Activated CD4-positive, alpha-beta T cell treated with anti-CD3 and anti-CD28 coated beads, Interleukin-2, amount 10 ng/mL, durations not matched to agents 7 days and 5 days (primary cell): ENCODE measurements around the gene FHIT. TPM values are rescaled to one million over a fixed set of nuclear protein-coding genes. Genes with fewer than 3 reads are reported as not detected.

Experiments used
- CTCF ChIA-PET: fragments of 350-600 bp; sonication (Branson Sonifier 250); formaldehyde crosslinking; loops from one replicate; lab custom pipeline; 2021; ENCODE audit warnings: antibody characterized with exemption; lab: Charles Lee
- POLR2A ChIA-PET: fragments of 350-600 bp; sonication (Branson Sonifier 250); formaldehyde crosslinking; loops from one replicate; lab custom pipeline; 2021; ENCODE audit warnings: antibody characterized with exemption; lab: Charles Lee
- DNase-seq: peaks from one replicate; pipeline ENCODE4 v3.0.0-alpha.2; 2020
- H3K27ac Mint-ChIP-seq: one replicate; pipeline ENCODE4 v1.8.0; 2021; ENCODE audit warnings: mild to moderate bottlenecking, moderate library complexity, mixed read lengths
- H3K27me3 Mint-ChIP-seq: one replicate; pipeline ENCODE4 v1.8.0; 2021; ENCODE audit warnings: mixed read lengths
- H3K36me3 Mint-ChIP-seq: one replicate; pipeline ENCODE4 v1.8.0; 2021; ENCODE audit warnings: low read depth, mixed read lengths
- H3K4me1 Mint-ChIP-seq: one replicate; pipeline ENCODE4 v1.8.0; 2021; ENCODE audit warnings: mixed read lengths
- H3K4me3 Mint-ChIP-seq: one replicate; pipeline ENCODE4 v1.8.0; 2021; ENCODE audit warnings: mild to moderate bottlenecking, moderate library complexity, mixed read lengths
- H3K9me3 Mint-ChIP-seq: one replicate; pipeline ENCODE4 v1.8.0; 2021; ENCODE audit warnings: mixed read lengths
- total RNA-seq, 2 experiments: library from RNA; stranded (reverse); gene quantifications; one replicate each; pipeline ENCODE4 v1.2.3, GENCODE V29; 2021

FHIT gene
- total RNA-seq, 2 experiments from 2014 or later: 39.4 to 41.2 TPM

DNA sequence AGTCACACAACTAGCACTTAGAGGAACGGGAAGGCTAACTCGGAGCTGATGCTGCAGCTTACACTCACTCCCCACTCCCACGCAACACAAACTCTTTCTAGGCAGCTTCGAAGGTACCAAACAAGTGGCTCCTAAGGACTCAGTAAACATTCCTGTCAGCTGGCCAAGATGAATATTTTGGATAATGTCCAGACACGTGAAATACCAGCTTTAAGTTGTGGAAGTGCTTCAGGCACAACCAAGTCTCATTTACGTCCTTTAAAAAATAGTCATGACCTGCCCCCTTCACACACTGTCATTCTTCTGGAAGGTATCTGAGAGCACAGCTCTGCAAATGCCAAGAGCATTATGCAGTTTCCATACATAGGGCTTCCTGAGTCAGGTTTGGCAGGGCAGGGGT, 1195.5 kb downstream of the FHIT start:
- no peak for DNase-seq

DNA sequence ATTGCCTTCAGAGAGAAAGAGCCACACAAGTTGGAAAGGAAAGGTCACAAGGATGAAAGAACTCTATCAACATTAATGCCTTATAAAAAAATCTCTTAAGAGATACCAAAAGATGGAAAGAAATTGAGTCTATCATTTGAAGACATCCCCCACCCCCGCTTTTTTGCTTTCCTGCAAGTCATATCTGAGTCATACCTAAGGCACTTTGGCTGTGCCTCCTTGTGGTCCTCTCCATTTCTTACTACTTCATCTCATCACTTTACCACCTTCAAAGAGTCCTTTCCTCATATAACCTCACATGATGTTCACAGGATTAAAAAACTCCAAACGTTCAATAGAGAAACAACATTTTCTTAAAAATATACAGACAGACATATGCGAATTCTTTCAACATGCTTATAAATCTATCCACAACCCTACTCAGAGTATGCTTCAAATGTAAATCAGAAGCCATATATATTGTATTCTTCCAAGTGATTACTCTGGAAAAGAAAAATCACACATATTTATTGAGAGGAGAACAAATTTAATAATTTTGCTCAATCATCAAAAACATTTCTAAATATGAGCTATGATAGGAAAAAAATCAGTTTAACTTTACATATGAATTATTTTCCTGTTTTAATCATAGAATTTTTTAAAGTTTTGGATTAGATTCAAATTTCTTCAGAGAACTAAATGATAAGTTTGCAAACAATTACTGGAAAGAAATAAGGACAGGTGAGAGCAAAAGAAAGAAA, 1197.6 kb downstream of the FHIT start:
- DNase-seq: peak; percentile 19
- POLR2A ChIA-PET: interaction anchor here (0.6 kb wide), 1 partner anchor 148 kb away, joined by 13 read pairs; no protein-coding TSS in a partner anchor
- peaks cover 74% of the 10 kb centered on the region for H3K36me3 Mint-ChIP-seq
- no peak overlapping the region for H3K4me3 Mint-ChIP-seq
- peaks cover 43% of the 10 kb centered on the region for H3K9me3 Mint-ChIP-seq
- H3K27ac Mint-ChIP-seq: peak overlapping the region; percentile 90
- peaks cover 86% of the 10 kb centered on the region for H3K4me1 Mint-ChIP-seq
- H3K27me3 Mint-ChIP-seq: no peaks in the 10 kb centered on the region
- CTCF ChIA-PET: interaction anchor here (1.0 kb wide), 1 partner anchor 9 kb away, joined by 4 read pairs; no protein-coding TSS in a partner anchor

More for the DNA sequence above, 1195.5 kb downstream of the FHIT start:
- Mint-ChIP-seq H3K4me1 (peaks cover 81% of the 10 kb centered on the region), H3K27ac (peak overlapping the region; percentile 90), H3K27me3 (no peaks in the 10 kb centered on the region), H3K4me3 (peak overlapping the region; percentile 40), H3K36me3 (peaks cover 83% of the 10 kb centered on the region), H3K9me3 (peaks cover 45% of the 10 kb centered on the region)
- ChIA-PET CTCF (interaction anchor here (1.0 to 2.0 kb wide), 2 partner anchors 17 to 147 kb away, joined by 3 to 5 read pairs; no protein-coding TSS in a partner anchor), POLR2A (interaction anchor here (0.6 kb wide), 1 partner anchor 32 kb away, joined by 4 read pairs; no protein-coding TSS in a partner anchor)

- no peaks in the 10 kb centered on the region for H3K27me3 Mint-ChIP-seq
- peaks cover 49% of the 10 kb centered on the region for H3K9me3 Mint-ChIP-seq
- peak; percentile 75 for DNase-seq
- peak overlapping the region; percentile 96 for H3K27ac Mint-ChIP-seq
- H3K36me3 Mint-ChIP-seq: peaks cover 78% of the 10 kb centered on the region
- H3K4me3 Mint-ChIP-seq: peak overlapping the region; percentile 44
- peaks cover 83% of the 10 kb centered on the region for H3K4me1 Mint-ChIP-seq
- ChIA-PET CTCF (interaction anchor here (0.8 to 1.7 kb wide), 3 partner anchors 10 to 38 kb away, joined by 3 to 6 read pairs (median 4); no protein-coding TSS in a partner anchor), POLR2A (interaction anchor here (0.6 kb wide), 1 partner anchor 30 kb away, joined by 4 read pairs; no protein-coding TSS in a partner anchor)
These were observed 1202.8 kb downstream of the FHIT start for GRCh38 chr3:60048447-60048848.

GRCh38 chr3:60047426-60048200, 1203.6 kb downstream of the FHIT start:
- peaks cover 76% of the 10 kb centered on the region for H3K36me3 Mint-ChIP-seq
- ChIA-PET CTCF (interaction anchor here (0.8 to 1.7 kb wide), 2 partner anchors 10 to 37 kb away, joined by 3 to 6 read pairs; no protein-coding TSS in a partner anchor), POLR2A (no interaction called here)
- peaks cover 44% of the 10 kb centered on the region for H3K9me3 Mint-ChIP-seq
- peak overlapping the region; percentile 44 for H3K4me3 Mint-ChIP-seq
- peak overlapping the region; percentile 96 for H3K27ac Mint-ChIP-seq
- peak; percentile 36 for DNase-seq
- H3K4me1 Mint-ChIP-seq: peaks cover 77% of the 10 kb centered on the region
- H3K27me3 Mint-ChIP-seq: no peaks in the 10 kb centered on the region

- Mint-ChIP-seq H3K4me3 (no peak overlapping the region), H3K4me1 (peaks cover 65% of the 10 kb centered on the region), H3K27me3 (no peaks in the 10 kb centered on the region), H3K27ac (peak overlapping the region; percentile 58), H3K36me3 (peaks cover 76% of the 10 kb centered on the region), H3K9me3 (peaks cover 44% of the 10 kb centered on the region)
- DNase-seq: no peak
- POLR2A ChIA-PET: no interaction called here
- CTCF ChIA-PET: interaction anchor here (0.9 to 1.1 kb wide), 3 partner anchors 14 to 37 kb away, joined by 3 to 4 read pairs (median 3); no protein-coding TSS in a partner anchor
These were observed 1205.0 kb downstream of the FHIT start for GRCh38 chr3:60046210-60046609.

DNA sequence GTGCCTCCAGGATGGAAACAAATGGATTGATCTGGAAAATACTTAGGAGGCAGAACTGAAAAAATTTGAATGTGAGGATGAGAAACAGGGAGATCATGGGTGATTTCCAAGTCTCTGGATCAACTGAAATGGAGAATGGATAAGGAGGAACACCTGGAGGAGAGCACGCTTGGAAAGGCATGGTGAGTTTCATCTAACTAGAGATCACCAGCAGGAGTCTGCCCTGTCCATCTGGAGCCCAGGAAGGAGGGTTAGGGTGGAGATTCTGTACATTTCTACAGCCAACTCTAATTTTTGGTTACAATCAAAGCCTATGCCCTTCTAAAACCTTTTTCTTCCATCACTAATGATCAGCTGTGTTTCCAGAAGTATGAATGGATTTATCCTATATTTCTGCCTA, 1205.6 kb downstream of the FHIT start:
- H3K4me1 Mint-ChIP-seq: peaks cover 59% of the 10 kb centered on the region
- ChIA-PET CTCF (interaction anchor here (0.9 to 1.1 kb wide), 2 partner anchors 19 to 36 kb away, joined by 3 to 4 read pairs; no protein-coding TSS in a partner anchor), POLR2A (no interaction called here)
- peaks cover 75% of the 10 kb centered on the region for H3K36me3 Mint-ChIP-seq
- no peak for DNase-seq
- peaks cover 44% of the 10 kb centered on the region for H3K9me3 Mint-ChIP-seq
- no peak overlapping the region for H3K4me3 Mint-ChIP-seq
- no peak overlapping the region for H3K27ac Mint-ChIP-seq
- H3K27me3 Mint-ChIP-seq: no peaks in the 10 kb centered on the region

GRCh38 chr3:60036803-60037202, 1214.4 kb downstream of the FHIT start:
- Mint-ChIP-seq H3K27me3 (no peaks in the 10 kb centered on the region), H3K9me3 (peaks cover 29% of the 10 kb centered on the region), H3K4me3 (no peak overlapping the region), H3K36me3 (peaks cover 63% of the 10 kb centered on the region), H3K27ac (no peak overlapping the region), H3K4me1 (peaks cover 20% of the 10 kb centered on the region)
- ChIA-PET POLR2A (interaction anchor here (0.6 kb wide), 1 partner anchor 42 kb away, joined by 7 read pairs; no protein-coding TSS in a partner anchor), CTCF (interaction anchor here (0.7 kb wide), 1 partner anchor 327 kb away, joined by 6 read pairs; no protein-coding TSS in a partner anchor)
- no peak for DNase-seq

DNA sequence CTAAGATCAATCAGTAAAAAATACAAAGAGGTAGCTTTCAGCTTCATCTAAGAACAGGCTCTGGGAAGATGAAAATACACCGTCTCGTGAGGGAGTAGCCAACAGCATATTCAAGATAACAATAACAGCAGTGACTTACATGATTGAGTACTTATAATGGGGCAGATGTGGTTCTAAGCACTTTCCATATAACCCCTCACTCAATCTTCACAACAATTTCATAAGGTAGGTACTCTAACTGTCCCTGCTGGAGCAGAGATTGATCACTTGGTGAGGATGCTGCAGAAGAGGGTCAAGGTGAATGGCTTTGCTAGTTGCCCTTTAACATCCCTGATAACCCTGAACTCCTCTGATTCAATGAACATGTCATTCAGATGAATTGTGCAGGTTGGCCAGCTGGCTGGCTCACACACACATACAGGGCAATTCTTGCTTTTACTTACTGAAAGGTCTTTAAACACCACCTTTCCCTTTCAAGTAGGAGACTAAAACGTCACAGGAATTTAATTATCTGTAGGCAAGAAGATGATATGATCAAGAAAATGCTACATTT, 1217.3 kb downstream of the FHIT start:
- POLR2A ChIA-PET: no interaction called here
- no peak overlapping the region for H3K27ac Mint-ChIP-seq
- no peak for DNase-seq
- CTCF ChIA-PET: interaction anchor here (0.6 to 1.0 kb wide), 2 partner anchors 14 to 1039 kb away, joined by 4 read pairs; no protein-coding TSS in a partner anchor
- H3K9me3 Mint-ChIP-seq: peaks cover 17% of the 10 kb centered on the region
- peaks cover 61% of the 10 kb centered on the region for H3K36me3 Mint-ChIP-seq
- no peak overlapping the region for H3K4me3 Mint-ChIP-seq
- H3K27me3 Mint-ChIP-seq: no peaks in the 10 kb centered on the region
- peaks cover 30% of the 10 kb centered on the region for H3K4me1 Mint-ChIP-seq

DNA sequence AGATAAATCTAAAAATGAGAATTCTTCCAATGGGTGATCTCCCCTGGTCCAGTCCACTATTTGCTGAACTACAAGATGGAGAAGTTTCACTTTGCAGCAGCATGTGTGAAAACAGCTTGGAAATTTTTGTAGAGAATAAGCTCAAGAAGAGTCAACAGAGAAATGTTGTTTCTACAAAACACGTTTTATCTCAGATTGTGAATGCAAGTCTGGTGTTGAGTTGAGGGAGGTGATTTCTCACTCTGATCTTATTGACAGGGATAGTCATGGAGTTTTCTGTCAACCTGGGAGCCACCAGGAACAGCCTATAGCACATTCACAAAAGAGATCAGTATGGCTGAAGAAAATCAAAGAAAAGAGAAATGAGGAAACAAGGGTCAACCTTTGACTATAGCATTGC, 1220.3 kb downstream of the FHIT start:
- Mint-ChIP-seq H3K9me3 (peaks cover 12% of the 10 kb centered on the region), H3K4me3 (no peak overlapping the region), H3K27ac (no peak overlapping the region), H3K4me1 (peaks cover 43% of the 10 kb centered on the region), H3K27me3 (no peaks in the 10 kb centered on the region), H3K36me3 (peaks cover 62% of the 10 kb centered on the region)
- CTCF ChIA-PET: interaction anchor here (2.1 kb wide), 1 partner anchor 21 kb away, joined by 7 read pairs; no protein-coding TSS in a partner anchor
- no peak for DNase-seq
- POLR2A ChIA-PET: no interaction called here

DNA sequence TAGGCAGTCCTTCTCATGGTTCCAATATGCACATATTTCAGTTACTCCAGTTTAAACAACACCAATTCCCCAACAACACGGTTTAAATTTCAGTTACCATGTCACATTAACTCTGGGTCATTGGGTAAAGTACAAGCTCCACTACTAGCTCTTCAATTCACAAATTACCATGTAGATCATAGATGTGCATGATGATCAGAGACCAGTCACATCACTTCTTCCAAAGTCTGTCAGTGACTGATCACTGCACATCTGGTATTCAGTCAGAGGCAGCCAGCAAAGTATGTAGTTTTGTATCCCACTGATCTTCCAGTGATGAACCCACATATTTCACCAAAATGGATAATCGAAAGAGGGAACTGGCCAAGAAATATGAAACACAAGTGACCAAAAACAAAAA, 1223.0 kb downstream of the FHIT start:
- Mint-ChIP-seq H3K36me3 (peaks cover 62% of the 10 kb centered on the region), H3K27ac (no peak overlapping the region), H3K4me1 (peaks cover 57% of the 10 kb centered on the region), H3K9me3 (peaks cover 11% of the 10 kb centered on the region), H3K27me3 (no peaks in the 10 kb centered on the region), H3K4me3 (no peak overlapping the region)
- no peak for DNase-seq
- ChIA-PET POLR2A (interaction anchor here (0.5 kb wide), 1 partner anchor 17 kb away, joined by 3 read pairs; no protein-coding TSS in a partner anchor), CTCF (interaction anchor here (1.0 to 1.3 kb wide), 3 partner anchors 10 to 23 kb away, joined by 3 to 5 read pairs (median 3); no protein-coding TSS in a partner anchor)

DNA sequence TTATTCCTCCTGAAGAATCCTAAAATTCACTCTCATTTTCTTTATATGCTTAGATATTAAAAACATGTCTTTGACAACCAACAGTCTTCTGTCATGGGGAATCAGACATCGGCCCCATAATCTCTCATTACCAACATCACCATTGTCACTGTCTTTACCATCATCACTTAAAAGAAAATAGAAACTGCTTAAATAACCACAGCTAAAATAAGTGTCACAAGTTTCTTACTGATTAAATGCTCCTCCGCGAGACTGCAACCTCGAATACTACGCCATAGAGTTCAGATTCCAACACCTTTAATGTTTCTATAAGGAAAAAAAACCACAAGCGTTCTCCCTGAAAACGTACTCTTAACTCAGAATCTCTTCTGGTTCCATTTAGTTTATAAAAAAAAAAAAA, 1223.9 kb downstream of the FHIT start:
- H3K27me3 Mint-ChIP-seq: no peaks in the 10 kb centered on the region
- H3K4me1 Mint-ChIP-seq: peaks cover 61% of the 10 kb centered on the region
- peaks cover 64% of the 10 kb centered on the region for H3K36me3 Mint-ChIP-seq
- POLR2A ChIA-PET: no interaction called here
- peak overlapping the region; percentile 76 for H3K27ac Mint-ChIP-seq
- CTCF ChIA-PET: interaction anchor here (1.0 to 1.6 kb wide), 3 partner anchors 17 to 37 kb away, joined by 3 read pairs; no protein-coding TSS in a partner anchor
- peak overlapping the region; percentile 31 for H3K4me3 Mint-ChIP-seq
- H3K9me3 Mint-ChIP-seq: peaks cover 11% of the 10 kb centered on the region
- DNase-seq: no peak
